Measurements from ENCODE around the gene SLC25A23.

DNA sequence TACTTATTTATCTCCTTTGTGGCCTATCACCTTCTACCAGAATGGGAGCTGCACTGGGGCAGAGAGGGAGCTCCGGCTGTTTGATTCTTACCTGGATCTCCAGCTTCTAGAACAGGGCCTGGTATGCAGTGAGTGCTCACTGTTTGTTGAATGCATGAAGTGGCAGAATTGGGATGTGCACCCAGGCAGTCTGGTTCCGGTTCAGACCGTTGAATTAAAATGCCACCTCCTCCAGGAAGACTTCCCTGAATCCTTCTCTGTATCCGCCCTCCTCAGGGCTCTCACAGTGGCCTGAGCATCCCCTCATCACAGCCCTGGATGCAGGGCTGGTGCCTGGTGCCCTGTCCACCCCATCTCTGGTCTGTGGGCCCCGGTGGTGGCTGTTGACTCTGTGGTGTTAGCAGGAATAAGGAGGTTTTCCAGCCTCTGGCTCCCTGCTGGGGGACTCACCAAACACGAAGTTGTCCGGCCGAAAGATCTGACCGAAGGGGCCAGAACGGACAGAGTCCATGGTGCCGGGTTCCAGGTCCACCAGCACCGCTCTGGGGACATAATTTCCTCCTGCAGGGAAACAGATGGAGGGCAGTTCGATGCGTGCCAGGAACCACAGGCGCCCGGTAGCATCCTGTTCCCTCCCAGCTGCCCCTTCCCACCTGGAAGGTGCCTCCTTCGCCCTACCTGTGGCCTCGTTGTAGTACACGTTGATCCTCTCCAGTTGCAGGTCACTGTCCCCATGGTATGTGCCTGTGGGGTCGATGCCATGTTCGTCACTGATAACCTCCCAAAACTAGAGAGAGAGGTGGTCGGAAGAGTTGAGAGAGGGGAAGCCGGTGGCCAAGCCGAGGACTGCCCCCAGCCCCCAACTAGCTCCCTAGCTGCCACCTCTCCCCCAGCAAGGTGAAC is 41.5 kb upstream of the SLC25A23 start:
- TF ChIP-seq POLR2A (IDR thresholded peaks at IDR 0.05) (no peak), CTCF (IDR thresholded peaks at IDR 0.05) (no peak)
